ENCODE data around the gene CTBP1.

DNA sequence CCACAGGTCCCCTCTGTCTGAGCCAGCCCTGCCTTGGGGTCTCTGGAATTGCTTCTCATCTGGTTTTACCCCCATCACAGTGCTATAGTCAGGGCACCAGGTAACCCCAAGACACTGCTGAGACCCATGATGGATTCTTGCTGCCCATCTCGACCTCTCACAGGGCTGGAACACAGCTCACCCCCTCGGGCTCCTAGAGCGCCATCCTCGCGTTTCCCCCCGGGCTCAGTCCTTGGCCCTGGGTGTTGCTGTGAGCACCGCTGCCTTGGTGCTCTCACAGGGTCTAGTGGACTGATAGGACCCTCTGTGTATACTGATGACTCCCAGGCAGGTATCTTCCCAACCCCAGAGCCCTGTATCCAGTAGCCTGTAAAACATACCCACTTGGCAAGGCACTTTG, 49.5 kb upstream of the CTBP1 start:
- TF ChIP-seq EZH2 (IDR thresholded peaks at IDR 0.05; ENCODE audit: borderline replicate concordance, low read depth, low read length, poor library complexity, severe bottlenecking) = no peak
- TF ChIP-seq, protein P1, sequence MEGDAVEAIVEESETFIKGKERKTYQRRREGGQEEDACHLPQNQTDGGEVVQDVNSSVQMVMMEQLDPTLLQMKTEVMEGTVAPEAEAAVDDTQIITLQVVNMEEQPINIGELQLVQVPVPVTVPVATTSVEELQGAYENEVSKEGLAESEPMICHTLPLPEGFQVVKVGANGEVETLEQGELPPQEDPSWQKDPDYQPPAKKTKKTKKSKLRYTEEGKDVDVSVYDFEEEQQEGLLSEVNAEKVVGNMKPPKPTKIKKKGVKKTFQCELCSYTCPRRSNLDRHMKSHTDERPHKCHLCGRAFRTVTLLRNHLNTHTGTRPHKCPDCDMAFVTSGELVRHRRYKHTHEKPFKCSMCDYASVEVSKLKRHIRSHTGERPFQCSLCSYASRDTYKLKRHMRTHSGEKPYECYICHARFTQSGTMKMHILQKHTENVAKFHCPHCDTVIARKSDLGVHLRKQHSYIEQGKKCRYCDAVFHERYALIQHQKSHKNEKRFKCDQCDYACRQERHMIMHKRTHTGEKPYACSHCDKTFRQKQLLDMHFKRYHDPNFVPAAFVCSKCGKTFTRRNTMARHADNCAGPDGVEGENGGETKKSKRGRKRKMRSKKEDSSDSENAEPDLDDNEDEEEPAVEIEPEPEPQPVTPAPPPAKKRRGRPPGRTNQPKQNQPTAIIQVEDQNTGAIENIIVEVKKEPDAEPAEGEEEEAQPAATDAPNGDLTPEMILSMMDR (conservative IDR thresholded peaks at IDR 0.05; ENCODE audit: low read depth, low read length) = no peak

Data from A673 (cell line).